Measurements from ENCODE around the gene UBE2G1.
"Not testable (repeated sequence)": the region's sequence is repeated elsewhere in the genome, so short reads cannot be mapped to it uniquely, and the experiment has no call there.

Gene UBE2G1

GRCh38 chr17:4387137-4387536, 20.7 kb upstream of the UBE2G1 start:
- no peak overlapping the region for H3K27ac Mint-ChIP-seq

DNA sequence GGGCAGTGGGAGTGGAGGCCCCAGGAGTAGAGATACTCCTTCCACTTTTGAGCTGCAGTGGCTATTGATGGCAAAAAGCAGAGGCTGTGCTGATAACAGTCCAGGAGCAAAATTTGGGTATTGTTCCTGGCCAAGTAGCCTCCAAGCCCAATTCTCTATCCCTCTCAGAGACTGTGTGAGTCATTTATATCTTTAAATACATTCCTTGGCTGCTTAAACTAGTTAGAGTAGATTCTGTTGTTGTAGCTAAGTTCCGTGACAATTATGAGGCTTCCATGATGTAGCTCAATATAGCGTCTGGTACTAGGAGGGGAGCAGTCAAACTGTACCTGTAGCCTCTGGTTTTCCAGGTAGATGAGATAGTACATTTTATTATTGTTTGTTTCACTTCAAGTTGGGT, 19.9 kb upstream of the UBE2G1 start:
- Mint-ChIP-seq H3K9me3 (no peaks in the 10 kb centered on the region), H3K36me3 (ENCODE audit: low read depth) (no peaks in the 10 kb centered on the region), H3K4me1 (ENCODE audit: low read depth) (no peaks in the 10 kb centered on the region), H3K4me3 (no peak overlapping the region), H3K27me3 (no peaks in the 10 kb centered on the region), H3K27ac (no peak overlapping the region)

More at GRCh38 chr17:4387137-4387536, 20.7 kb upstream of the UBE2G1 start:
- H3K36me3 Mint-ChIP-seq (ENCODE audit: low read depth), result no peaks in the 10 kb centered on the region
- no peaks in the 10 kb centered on the region for H3K4me1 Mint-ChIP-seq (ENCODE audit: low read depth)
- no peak overlapping the region for H3K4me3 Mint-ChIP-seq
- H3K9me3 Mint-ChIP-seq, result no peaks in the 10 kb centered on the region
- no peaks in the 10 kb centered on the region for H3K27me3 Mint-ChIP-seq

- H3K9me3 Mint-ChIP-seq, result no peaks in the 10 kb centered on the region
- H3K36me3 Mint-ChIP-seq (ENCODE audit: low read depth), result no peaks in the 10 kb centered on the region
- H3K4me3 Mint-ChIP-seq, result no peak overlapping the region
- no peak overlapping the region for H3K27ac Mint-ChIP-seq
- H3K4me1 Mint-ChIP-seq (ENCODE audit: low read depth), result peaks cover 5% of the 10 kb centered on the region
- H3K27me3 Mint-ChIP-seq, result no peaks in the 10 kb centered on the region
These were observed 15.5 kb upstream of the UBE2G1 start for GRCh38 chr17:4381690-4382671.

- Mint-ChIP-seq H3K9me3 (no peaks in the 10 kb centered on the region), H3K36me3 (ENCODE audit: low read depth) (no peaks in the 10 kb centered on the region), H3K4me3 (no peak overlapping the region), H3K4me1 (ENCODE audit: low read depth) (peaks cover 26% of the 10 kb centered on the region), H3K27me3 (no peaks in the 10 kb centered on the region), H3K27ac (no peak overlapping the region)
These were observed 12.2 kb upstream of the UBE2G1 start for GRCh38 chr17:4378626-4379025.

DNA sequence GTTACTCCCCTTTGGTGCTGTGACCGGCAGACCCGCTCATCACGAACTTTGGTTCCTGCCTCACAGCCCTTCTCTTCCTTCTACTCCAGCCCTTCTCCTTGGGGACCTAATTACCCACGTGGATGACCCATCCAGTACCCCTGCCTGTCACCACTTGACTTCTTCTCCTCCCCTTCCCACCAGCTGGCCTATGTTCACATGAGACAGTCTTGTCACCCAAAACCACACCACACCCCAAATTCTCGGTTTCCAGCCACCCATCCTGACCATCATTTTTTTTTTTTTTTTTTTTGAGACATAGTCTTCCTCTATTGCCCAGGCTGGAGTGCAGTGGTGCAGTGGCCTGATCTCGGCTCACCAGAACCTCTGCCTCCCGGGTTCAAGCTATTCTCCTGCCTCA, 10.8 kb upstream of the UBE2G1 start:
- H3K4me1 Mint-ChIP-seq (ENCODE audit: low read depth), result peaks cover 30% of the 10 kb centered on the region
- not testable (repeated sequence) for H3K27ac Mint-ChIP-seq

GRCh38 chr17:4375796-4376440, 9.4 kb upstream of the UBE2G1 start:
- H3K36me3 Mint-ChIP-seq (ENCODE audit: low read depth); H3K27me3 Mint-ChIP-seq; H3K9me3 Mint-ChIP-seq: not testable (repeated sequence)
- peak overlapping the region; percentile 63 for H3K4me3 Mint-ChIP-seq
- H3K4me1 Mint-ChIP-seq (ENCODE audit: low read depth), result peaks cover 30% of the 10 kb centered on the region
- H3K27ac Mint-ChIP-seq, result peak overlapping the region; percentile 92

More for the DNA sequence above, 10.8 kb upstream of the UBE2G1 start:
- not testable (repeated sequence) for H3K9me3 Mint-ChIP-seq; H3K36me3 Mint-ChIP-seq (ENCODE audit: low read depth); H3K27me3 Mint-ChIP-seq; H3K4me3 Mint-ChIP-seq

- Mint-ChIP-seq H3K27ac (peak overlapping the region; percentile 92), H3K4me3 (peak overlapping the region; percentile 63), H3K4me1 (ENCODE audit: low read depth) (peaks cover 34% of the 10 kb centered on the region), H3K27me3 (no peaks in the 10 kb centered on the region), H3K36me3 (ENCODE audit: low read depth) (no peaks in the 10 kb centered on the region), H3K9me3 (no peaks in the 10 kb centered on the region)
These were observed 8.7 kb upstream of the UBE2G1 start for GRCh38 chr17:4375039-4375748.

- Mint-ChIP-seq H3K9me3 (no peaks in the 10 kb centered on the region), H3K4me3 (no peak overlapping the region), H3K36me3 (ENCODE audit: low read depth) (peaks cover 3% of the 10 kb centered on the region), H3K4me1 (ENCODE audit: low read depth) (peaks cover 25% of the 10 kb centered on the region), H3K27me3 (no peaks in the 10 kb centered on the region), H3K27ac (no peak overlapping the region)
These were observed 3.2 kb upstream of the UBE2G1 start for GRCh38 chr17:4369557-4370230.

DNA sequence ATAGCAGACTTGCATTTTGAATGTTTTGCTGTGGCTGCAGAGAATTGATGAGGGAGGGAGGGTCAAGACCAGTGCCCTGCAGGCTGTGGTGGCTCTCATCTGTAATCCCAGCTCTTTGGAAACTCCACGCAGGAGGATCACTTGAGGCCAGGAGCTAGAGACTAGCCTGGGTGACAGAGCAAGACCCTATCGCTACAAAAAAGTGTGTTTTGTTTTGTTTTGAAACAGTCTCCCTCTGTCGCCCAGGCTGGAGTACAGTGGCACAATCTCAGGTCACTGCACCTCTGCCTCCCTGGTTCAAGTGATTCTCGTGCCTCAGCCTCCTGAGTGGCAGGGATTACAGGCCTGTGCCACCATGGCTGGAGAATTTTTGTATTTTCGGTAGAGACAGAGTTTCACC, 1.9 kb upstream of the UBE2G1 start:
- H3K27ac Mint-ChIP-seq, result no peak overlapping the region
- no peaks in the 10 kb centered on the region for H3K9me3 Mint-ChIP-seq
- H3K27me3 Mint-ChIP-seq, result no peaks in the 10 kb centered on the region

DNA sequence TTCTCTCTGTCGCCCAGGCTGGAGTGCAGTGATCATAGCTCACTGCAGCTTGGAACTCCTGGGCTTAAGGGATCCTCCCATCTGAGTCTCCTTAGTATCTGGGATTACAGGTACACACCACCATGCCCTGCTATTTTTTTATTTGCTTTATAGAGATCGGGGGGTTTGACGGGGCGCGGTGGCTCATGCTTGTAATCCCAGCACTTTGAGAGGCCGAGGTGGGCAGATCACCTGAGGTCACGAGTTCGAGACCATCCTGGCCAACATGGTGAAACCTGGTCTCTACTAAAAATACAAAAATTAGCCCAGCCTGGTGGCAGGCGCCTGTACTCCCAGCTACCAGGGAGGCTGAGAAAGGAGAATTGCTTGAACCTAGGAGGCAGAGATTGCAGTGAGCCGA, 702 bp upstream of the UBE2G1 start:
- H3K36me3 Mint-ChIP-seq (ENCODE audit: low read depth); H3K27me3 Mint-ChIP-seq; H3K9me3 Mint-ChIP-seq: not testable (repeated sequence)
- Mint-ChIP-seq H3K4me3 (peak overlapping the region; percentile 67), H3K27ac (peak overlapping the region; percentile 40), H3K4me1 (ENCODE audit: low read depth) (peaks cover 32% of the 10 kb centered on the region)

More for the DNA sequence above, 1.9 kb upstream of the UBE2G1 start:
- peaks cover 24% of the 10 kb centered on the region for H3K4me1 Mint-ChIP-seq (ENCODE audit: low read depth)
- no peak overlapping the region for H3K4me3 Mint-ChIP-seq
- peaks cover 4% of the 10 kb centered on the region for H3K36me3 Mint-ChIP-seq (ENCODE audit: low read depth)

DNA sequence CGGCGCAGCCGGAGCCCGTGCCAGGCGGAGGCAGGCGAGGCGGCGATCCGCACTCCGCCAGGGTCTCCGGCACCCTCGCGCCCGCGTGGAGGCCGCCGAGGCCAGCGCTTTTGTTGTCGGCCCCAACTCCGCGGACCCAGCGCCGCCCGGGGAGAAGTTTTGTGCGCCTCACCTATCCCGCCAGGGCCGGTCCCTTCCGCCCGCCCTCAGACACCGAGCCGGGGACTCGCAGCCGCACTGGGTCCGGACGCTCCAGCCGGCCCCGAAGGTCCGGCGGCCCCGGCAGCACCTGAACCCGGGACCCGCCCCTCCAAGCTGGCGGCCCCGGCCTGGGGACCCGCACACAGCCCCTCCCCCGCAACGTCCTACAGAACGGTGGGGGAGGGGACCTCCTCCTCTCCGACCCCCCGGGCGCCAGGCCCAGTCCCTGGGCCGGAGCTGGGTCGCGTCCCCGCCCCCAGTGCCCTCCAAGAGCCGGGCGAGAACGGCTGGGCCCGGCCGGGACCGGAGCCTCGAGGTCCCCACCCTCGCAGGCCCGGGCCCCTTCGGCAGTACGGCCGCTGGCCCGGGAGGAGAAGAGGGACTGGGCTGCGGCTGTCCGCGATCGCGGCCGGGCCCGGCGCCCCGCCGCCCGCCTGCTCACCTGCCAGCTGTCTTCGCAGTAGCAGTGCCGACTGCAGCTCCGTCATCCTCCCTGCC, 698 bp downstream of the UBE2G1 start:
- Mint-ChIP-seq H3K36me3 (ENCODE audit: low read depth) (peaks cover 13% of the 10 kb centered on the region), H3K27me3 (no peaks in the 10 kb centered on the region), H3K27ac (no peak overlapping the region), H3K4me1 (ENCODE audit: low read depth) (peaks cover 36% of the 10 kb centered on the region), H3K4me3 (no peak overlapping the region), H3K9me3 (no peaks in the 10 kb centered on the region)

GRCh38 chr17:4365103-4365627, 1.3 kb downstream of the UBE2G1 start:
- peaks cover 35% of the 10 kb centered on the region for H3K4me1 Mint-ChIP-seq (ENCODE audit: low read depth)

DNA sequence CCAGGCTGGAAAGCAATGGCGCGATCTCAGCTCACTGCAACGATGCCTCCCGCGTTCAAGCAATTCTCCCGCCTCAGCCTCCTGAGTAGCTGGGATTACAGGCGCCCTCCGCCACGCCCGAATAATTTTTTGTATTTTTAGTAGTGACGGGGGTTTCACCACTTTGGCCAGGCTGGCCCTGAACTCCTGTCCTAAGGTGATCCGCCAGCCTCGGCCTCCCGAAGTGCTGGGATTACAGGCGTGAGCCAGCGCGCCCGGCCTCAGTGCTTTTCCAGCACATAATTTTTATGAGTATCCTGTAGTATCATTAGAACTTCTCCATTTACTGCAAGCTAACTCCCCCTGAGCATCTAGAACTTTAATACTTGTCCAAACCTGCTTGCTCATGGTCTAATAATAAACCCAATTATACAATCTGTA, 1.8 kb downstream of the UBE2G1 start:
- Mint-ChIP-seq H3K4me3 (peak overlapping the region; percentile 86), H3K27me3 (no peaks in the 10 kb centered on the region), H3K36me3 (ENCODE audit: low read depth) (peaks cover 20% of the 10 kb centered on the region), H3K27ac (peak overlapping the region; percentile 84), H3K9me3 (no peaks in the 10 kb centered on the region), H3K4me1 (ENCODE audit: low read depth) (peaks cover 41% of the 10 kb centered on the region)

More at GRCh38 chr17:4365103-4365627, 1.3 kb downstream of the UBE2G1 start:
- peaks cover 19% of the 10 kb centered on the region for H3K36me3 Mint-ChIP-seq (ENCODE audit: low read depth)
- H3K27me3 Mint-ChIP-seq, result no peaks in the 10 kb centered on the region
- no peaks in the 10 kb centered on the region for H3K9me3 Mint-ChIP-seq
- H3K4me3 Mint-ChIP-seq, result peak overlapping the region; percentile 86
- peak overlapping the region; percentile 84 for H3K27ac Mint-ChIP-seq

- Mint-ChIP-seq H3K9me3 (no peaks in the 10 kb centered on the region), H3K36me3 (ENCODE audit: low read depth) (peaks cover 24% of the 10 kb centered on the region), H3K4me3 (no peak overlapping the region), H3K27me3 (no peaks in the 10 kb centered on the region), H3K27ac (no peak overlapping the region), H3K4me1 (ENCODE audit: low read depth) (peaks cover 63% of the 10 kb centered on the region)
These were observed 4.3 kb downstream of the UBE2G1 start for GRCh38 chr17:4362141-4362540.

All from stimulated activated naive CD8-positive, alpha-beta T cell treated with anti-CD3 and anti-CD28 coated beads, Interleukin-15, Interleukin-2, amounts not matched to agents 100 ng/mL and 50 ng/mL, for 24 hours (primary cell).